Measurements from ENCODE around the gene TMTC2. TPM values are rescaled to one million over a fixed set of nuclear protein-coding genes. Genes with fewer than 3 reads are reported as not detected.

TMTC2 gene
- polyA plus RNA-seq, 1 donor = 12.1 TPM

DNA sequence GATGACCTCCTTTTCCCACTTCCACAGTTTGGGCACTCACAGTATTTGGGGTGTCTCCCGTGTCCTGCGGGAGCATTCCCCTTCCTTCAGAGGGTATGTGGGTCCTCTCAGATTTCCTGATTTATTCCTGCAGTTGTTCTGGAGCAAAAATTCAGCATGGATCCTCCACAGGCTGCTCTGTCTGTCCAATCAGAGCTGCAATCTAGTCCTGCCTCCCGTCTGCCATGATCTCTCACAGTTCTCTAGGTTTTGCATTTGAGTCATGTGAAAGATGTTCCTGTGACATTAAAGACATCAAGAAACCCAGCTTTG is 435.9 kb downstream of the TMTC2 start:
- no peak overlapping the region for H3K27ac ChIP-seq (ENCODE audit: low read length)
- no peak overlapping the region for H3K4me3 ChIP-seq (ENCODE audit: low read length)
- H3K4me1 ChIP-seq (ENCODE audit: control insufficient read depth, insufficient read depth, low read length) = no peaks in the 10 kb centered on the region
- no peaks in the 10 kb centered on the region for H3K27me3 ChIP-seq (ENCODE audit: control insufficient read depth, insufficient read depth, low read length)
- H3K9me3 ChIP-seq (ENCODE audit: control insufficient read depth, low read depth, low read length) = no peaks in the 10 kb centered on the region
- WGBS (ENCODE audit: insufficient coverage, low lambda C conversion rate) = no CpG with 5 or more reads among the region's 3 CpGs
- no peak for DNase-seq
- no peaks in the 10 kb centered on the region for H3K36me3 ChIP-seq (ENCODE audit: control insufficient read depth, insufficient read depth, low read length)

DNA sequence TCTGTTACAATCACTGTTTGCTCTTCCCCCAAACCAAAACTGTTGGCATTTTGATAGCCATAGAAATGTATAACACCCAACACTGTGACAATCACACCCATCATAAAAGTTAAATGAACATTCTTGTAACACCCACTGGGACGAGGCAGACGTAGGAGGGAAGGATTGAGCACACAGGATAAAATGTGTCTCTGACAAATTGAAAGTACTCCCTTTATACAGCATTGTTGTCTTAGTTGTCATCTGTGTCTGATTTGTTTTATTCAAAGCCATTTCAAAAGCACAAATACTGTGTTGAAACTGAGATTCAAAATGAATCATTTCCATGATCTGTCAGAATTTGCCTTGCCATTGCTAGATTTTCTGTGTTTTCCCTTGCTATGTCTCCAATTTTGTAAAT is 436.3 kb downstream of the TMTC2 start:
- H3K27ac ChIP-seq (ENCODE audit: low read length) = no peak overlapping the region
- no peaks in the 10 kb centered on the region for H3K27me3 ChIP-seq (ENCODE audit: control insufficient read depth, insufficient read depth, low read length)
- no peaks in the 10 kb centered on the region for H3K36me3 ChIP-seq (ENCODE audit: control insufficient read depth, insufficient read depth, low read length)
- DNase-seq = no peak
- no peaks in the 10 kb centered on the region for H3K9me3 ChIP-seq (ENCODE audit: control insufficient read depth, low read depth, low read length)
- no CpG with 5 or more reads among the region's 2 CpGs for WGBS (ENCODE audit: insufficient coverage, low lambda C conversion rate)
- H3K4me1 ChIP-seq (ENCODE audit: control insufficient read depth, insufficient read depth, low read length) = no peaks in the 10 kb centered on the region
- H3K4me3 ChIP-seq (ENCODE audit: low read length) = no peak overlapping the region

DNA sequence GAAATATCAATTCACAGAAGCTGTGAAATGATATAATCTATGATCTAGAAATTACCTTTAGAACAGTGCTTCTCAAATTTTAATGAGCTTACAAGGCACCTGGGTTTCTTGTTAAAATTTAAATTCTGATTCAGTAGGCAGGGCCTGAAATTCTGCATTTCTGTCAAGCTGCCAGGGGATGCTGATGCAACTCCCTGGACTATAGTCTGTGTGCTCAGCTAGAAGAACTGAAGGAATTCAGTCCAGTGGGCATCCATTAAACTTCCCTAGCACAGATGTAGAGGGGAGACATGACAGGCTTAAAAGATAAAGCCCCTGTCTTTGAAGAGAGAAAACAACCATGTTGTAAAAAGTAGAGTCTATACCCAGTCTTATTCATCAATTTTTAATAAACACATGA is 441.8 kb downstream of the TMTC2 start:
- Histone ChIP-seq H3K9me3 (ENCODE audit: control insufficient read depth, low read depth, low read length) (no peaks in the 10 kb centered on the region), H3K36me3 (ENCODE audit: control insufficient read depth, insufficient read depth, low read length) (peaks cover 3% of the 10 kb centered on the region), H3K27me3 (ENCODE audit: control insufficient read depth, insufficient read depth, low read length) (no peaks in the 10 kb centered on the region), H3K4me3 (ENCODE audit: low read length) (no peak overlapping the region), H3K4me1 (ENCODE audit: control insufficient read depth, insufficient read depth, low read length) (no peaks in the 10 kb centered on the region), H3K27ac (ENCODE audit: low read length) (no peak overlapping the region)
- DNase-seq = no peak

DNA sequence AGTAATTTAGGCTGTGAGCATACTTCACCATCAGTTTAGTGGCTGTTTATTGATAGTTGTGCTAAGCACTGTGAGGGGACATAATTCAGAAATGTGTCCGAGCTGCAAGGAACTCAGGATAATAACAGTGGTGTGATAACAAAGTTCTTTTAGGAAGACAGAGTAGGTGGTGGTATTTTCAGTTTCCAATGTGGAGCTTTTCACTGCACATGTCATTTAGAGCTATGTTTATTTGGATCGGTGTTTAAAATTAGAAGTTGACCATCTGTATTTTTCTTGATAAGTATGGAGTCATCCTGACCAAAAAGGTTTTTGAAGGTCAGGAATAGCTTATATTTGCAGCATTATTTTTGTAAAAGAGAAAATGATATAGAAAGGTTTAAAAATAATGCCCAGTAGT is 443.5 kb downstream of the TMTC2 start:
- Histone ChIP-seq H3K4me1 (ENCODE audit: control insufficient read depth, insufficient read depth, low read length) (no peaks in the 10 kb centered on the region), H3K27ac (ENCODE audit: low read length) (no peak overlapping the region), H3K4me3 (ENCODE audit: low read length) (no peak overlapping the region), H3K27me3 (ENCODE audit: control insufficient read depth, insufficient read depth, low read length) (no peaks in the 10 kb centered on the region), H3K36me3 (ENCODE audit: control insufficient read depth, insufficient read depth, low read length) (peaks cover 3% of the 10 kb centered on the region), H3K9me3 (ENCODE audit: control insufficient read depth, low read depth, low read length) (no peaks in the 10 kb centered on the region)
- DNase-seq = no peak
- 60% methylated on average over 1 of the region's 2 CpGs for WGBS (ENCODE audit: insufficient coverage, low lambda C conversion rate)

DNA sequence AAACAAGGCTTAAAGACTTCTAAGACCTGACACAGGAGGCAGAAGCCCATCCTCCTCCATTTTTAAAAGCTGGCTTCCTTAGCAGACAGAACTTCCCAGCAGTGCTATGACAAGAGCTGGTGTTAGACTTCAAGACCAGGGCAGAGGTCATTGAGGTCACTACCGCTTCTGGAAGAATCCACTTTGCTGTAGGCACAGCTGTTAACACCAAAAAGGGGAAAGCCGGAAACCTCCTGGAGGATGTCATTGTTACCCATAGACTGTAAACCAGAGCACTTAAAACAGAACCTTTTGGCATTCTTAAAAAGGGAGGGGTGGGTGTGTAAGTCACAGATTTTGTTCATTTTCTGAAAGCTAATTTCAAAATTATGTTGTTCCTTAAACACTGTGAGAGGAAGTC is 445.7 kb downstream of the TMTC2 start:
- WGBS (ENCODE audit: insufficient coverage, low lambda C conversion rate) = no CpG with 5 or more reads among the region's 2 CpGs
- H3K36me3 ChIP-seq (ENCODE audit: control insufficient read depth, insufficient read depth, low read length) = peaks cover 3% of the 10 kb centered on the region
- DNase-seq = no peak

DNA sequence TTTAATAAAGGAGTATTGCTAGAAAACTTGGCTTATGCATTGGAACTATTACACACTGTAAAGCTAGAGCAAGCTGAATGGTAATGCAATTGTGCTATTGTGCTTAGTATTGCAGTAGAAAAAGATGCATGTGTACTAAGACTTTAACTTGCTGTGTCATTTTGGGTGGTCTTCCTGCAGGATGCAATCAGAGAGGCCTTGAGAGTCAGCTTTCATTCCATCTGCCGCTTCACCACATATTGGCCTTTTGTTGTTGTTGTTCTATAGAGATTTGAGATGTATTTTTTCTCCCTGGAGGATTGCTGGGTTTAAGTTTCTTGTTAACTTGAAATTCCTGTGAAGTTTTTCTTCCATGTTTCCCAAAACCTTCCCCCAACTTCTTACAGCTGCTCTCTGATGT is 449.7 kb downstream of the TMTC2 start:
- no peak overlapping the region for H3K4me3 ChIP-seq (ENCODE audit: low read length)
- no peaks in the 10 kb centered on the region for H3K4me1 ChIP-seq (ENCODE audit: control insufficient read depth, insufficient read depth, low read length)
- H3K36me3 ChIP-seq (ENCODE audit: control insufficient read depth, insufficient read depth, low read length) = peaks cover 3% of the 10 kb centered on the region
- no peak overlapping the region for H3K27ac ChIP-seq (ENCODE audit: low read length)
- no peak for DNase-seq
- no CpG with 5 or more reads among the region's 1 CpG for WGBS (ENCODE audit: insufficient coverage, low lambda C conversion rate)
- H3K27me3 ChIP-seq (ENCODE audit: control insufficient read depth, insufficient read depth, low read length) = no peaks in the 10 kb centered on the region
- peaks cover 7% of the 10 kb centered on the region for H3K9me3 ChIP-seq (ENCODE audit: control insufficient read depth, low read depth, low read length)

More for the DNA sequence above, 445.7 kb downstream of the TMTC2 start:
- Histone ChIP-seq H3K27ac (ENCODE audit: low read length) (no peak overlapping the region), H3K4me1 (ENCODE audit: control insufficient read depth, insufficient read depth, low read length) (no peaks in the 10 kb centered on the region), H3K4me3 (ENCODE audit: low read length) (no peak overlapping the region), H3K9me3 (ENCODE audit: control insufficient read depth, low read depth, low read length) (no peaks in the 10 kb centered on the region), H3K27me3 (ENCODE audit: control insufficient read depth, insufficient read depth, low read length) (no peaks in the 10 kb centered on the region)

DNA sequence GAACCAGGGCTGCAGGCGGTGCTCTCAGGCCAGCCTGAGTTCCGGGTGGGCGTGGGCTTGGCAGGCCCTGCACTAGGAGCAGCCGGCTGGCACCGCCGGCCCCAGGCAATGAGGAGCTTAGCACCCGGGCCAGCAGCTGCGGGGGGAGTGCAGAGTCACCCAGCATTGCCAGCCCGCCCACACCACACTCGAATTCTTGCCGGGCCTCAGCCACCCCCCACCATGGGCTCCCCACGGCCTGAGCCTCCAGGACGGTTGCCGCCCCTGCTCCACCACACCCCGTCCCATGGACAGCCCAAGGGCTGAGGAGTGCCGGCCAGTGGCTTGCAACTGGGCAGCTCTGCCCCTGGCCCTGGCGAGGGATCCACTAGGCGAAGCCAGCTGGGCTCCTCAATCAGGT is 453.4 kb downstream of the TMTC2 start:
- WGBS (ENCODE audit: insufficient coverage, low lambda C conversion rate) = no CpG with 5 or more reads among the region's 18 CpGs
- DNase-seq = no peak
- Histone ChIP-seq H3K36me3 (ENCODE audit: control insufficient read depth, insufficient read depth, low read length) (no peaks in the 10 kb centered on the region), H3K9me3 (ENCODE audit: control insufficient read depth, low read depth, low read length) (peaks cover 7% of the 10 kb centered on the region), H3K4me1 (ENCODE audit: control insufficient read depth, insufficient read depth, low read length) (no peaks in the 10 kb centered on the region), H3K27ac (ENCODE audit: low read length) (no peak overlapping the region), H3K4me3 (ENCODE audit: low read length) (no peak overlapping the region), H3K27me3 (ENCODE audit: control insufficient read depth, insufficient read depth, low read length) (no peaks in the 10 kb centered on the region)

DNA sequence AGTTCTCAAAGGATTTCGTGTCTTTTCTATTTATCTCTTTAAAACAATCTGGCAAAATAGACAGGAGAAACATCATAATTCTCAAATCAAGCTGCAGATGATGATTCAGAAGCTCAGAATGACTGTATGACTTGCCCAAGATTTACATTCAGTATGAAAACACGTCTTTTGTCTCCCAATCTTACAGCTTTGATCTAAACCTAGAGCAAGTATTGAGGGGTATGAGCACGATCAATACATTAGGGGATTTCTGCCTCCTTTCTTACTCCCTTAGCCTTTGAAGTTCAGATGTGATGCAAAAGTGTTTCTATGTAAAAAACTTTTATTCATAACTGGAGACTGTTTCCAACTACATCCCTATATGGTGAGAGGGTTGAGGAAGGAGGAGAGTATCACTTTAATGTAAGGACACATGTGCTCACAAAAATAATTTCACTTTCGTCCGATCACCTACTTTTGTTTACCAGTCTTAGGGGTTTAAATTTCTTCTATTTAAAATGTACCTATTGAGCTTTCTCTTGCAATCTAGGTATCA is 454.8 kb downstream of the TMTC2 start:
- Histone ChIP-seq H3K9me3 (ENCODE audit: control insufficient read depth, low read depth, low read length) (peaks cover 7% of the 10 kb centered on the region), H3K27ac (ENCODE audit: low read length) (no peak overlapping the region), H3K4me3 (ENCODE audit: low read length) (no peak overlapping the region), H3K4me1 (ENCODE audit: control insufficient read depth, insufficient read depth, low read length) (no peaks in the 10 kb centered on the region), H3K36me3 (ENCODE audit: control insufficient read depth, insufficient read depth, low read length) (no peaks in the 10 kb centered on the region), H3K27me3 (ENCODE audit: control insufficient read depth, insufficient read depth, low read length) (no peaks in the 10 kb centered on the region)
- 89% methylated on average over 3 of the region's 5 CpGs for WGBS (ENCODE audit: insufficient coverage, low lambda C conversion rate)
- no peak for DNase-seq

DNA sequence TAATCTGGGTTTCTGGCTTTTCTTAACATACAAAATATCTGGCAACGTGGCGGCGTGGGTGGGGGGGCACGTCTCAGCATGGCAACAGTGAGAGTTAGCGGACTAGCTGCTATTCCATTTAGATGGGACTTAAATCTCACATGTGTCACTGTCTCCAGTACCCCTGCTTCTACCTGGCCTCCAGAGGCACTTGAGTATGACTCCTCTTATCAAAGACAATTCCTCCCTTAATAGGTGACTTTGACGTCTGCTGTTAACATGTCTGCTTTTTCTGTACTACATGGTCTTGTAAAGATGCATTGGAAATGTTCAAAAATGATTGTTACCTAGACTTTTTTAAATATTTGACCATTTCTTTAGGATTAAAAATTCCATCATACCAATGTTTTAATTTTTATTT is 456.2 kb downstream of the TMTC2 start:
- no peak for DNase-seq
- Histone ChIP-seq H3K9me3 (ENCODE audit: control insufficient read depth, low read depth, low read length) (peaks cover 7% of the 10 kb centered on the region), H3K4me1 (ENCODE audit: control insufficient read depth, insufficient read depth, low read length) (no peaks in the 10 kb centered on the region), H3K27me3 (ENCODE audit: control insufficient read depth, insufficient read depth, low read length) (no peaks in the 10 kb centered on the region), H3K4me3 (ENCODE audit: low read length) (no peak overlapping the region), H3K27ac (ENCODE audit: low read length) (no peak overlapping the region), H3K36me3 (ENCODE audit: control insufficient read depth, insufficient read depth, low read length) (no peaks in the 10 kb centered on the region)
- WGBS (ENCODE audit: insufficient coverage, low lambda C conversion rate) = 67% methylated on average over 1 of the region's 6 CpGs

DNA sequence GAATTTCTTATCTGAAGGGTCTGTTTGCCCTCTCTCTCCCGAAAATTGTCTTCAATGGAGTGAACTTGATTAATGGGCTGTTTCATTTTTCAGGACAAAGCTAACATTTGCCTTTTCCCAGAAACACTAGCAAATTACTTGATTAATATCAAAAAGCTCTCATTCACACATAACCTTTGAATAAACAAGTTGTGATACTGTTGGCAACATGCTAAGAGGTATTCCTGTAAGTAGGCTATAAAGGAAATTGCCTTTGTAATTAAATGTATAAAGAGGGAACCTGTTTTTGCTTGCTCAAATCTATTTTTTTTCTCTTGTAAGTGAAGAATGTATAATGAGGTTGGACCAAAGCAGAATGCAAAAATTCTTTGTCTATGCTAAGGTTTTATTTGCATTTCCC is 457.2 kb downstream of the TMTC2 start:
- no peaks in the 10 kb centered on the region for H3K4me1 ChIP-seq (ENCODE audit: control insufficient read depth, insufficient read depth, low read length)
- H3K4me3 ChIP-seq (ENCODE audit: low read length) = no peak overlapping the region
- WGBS (ENCODE audit: insufficient coverage, low lambda C conversion rate) = no CpG with 5 or more reads among the region's 1 CpG
- H3K36me3 ChIP-seq (ENCODE audit: control insufficient read depth, insufficient read depth, low read length) = no peaks in the 10 kb centered on the region
- no peak for DNase-seq
- no peaks in the 10 kb centered on the region for H3K27me3 ChIP-seq (ENCODE audit: control insufficient read depth, insufficient read depth, low read length)
- H3K27ac ChIP-seq (ENCODE audit: low read length) = no peak overlapping the region
- H3K9me3 ChIP-seq (ENCODE audit: control insufficient read depth, low read depth, low read length) = peaks cover 7% of the 10 kb centered on the region

DNA sequence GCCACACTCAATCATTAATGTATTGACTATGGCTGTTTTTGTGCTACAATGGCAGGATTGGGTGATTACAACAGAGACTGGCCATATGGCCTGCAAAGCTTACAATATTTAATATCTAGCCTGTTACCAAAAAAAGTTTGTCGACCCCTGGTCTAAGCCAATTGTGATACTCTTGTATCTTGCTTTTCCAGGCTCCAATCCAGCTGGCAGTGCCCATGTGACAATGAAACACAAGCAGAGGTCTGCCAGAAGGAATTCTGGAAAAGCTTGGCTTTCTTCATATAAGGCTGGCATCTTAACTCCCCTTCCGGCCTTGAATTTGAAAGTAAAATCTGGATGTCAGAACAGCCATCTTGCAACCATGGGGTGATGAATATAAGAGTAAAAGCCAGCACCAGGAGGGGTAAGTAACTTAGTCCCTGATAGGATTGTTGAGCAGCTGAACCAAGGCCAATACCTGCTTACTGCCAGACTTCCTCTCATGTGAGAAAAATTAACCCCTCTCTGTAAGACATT is 458.7 kb downstream of the TMTC2 start:
- no CpG with 5 or more reads among the region's 2 CpGs for WGBS (ENCODE audit: insufficient coverage, low lambda C conversion rate)
- Histone ChIP-seq H3K27ac (ENCODE audit: low read length) (no peak overlapping the region), H3K9me3 (ENCODE audit: control insufficient read depth, low read depth, low read length) (peaks cover under 1% of the 10 kb centered on the region), H3K4me3 (ENCODE audit: low read length) (no peak overlapping the region), H3K27me3 (ENCODE audit: control insufficient read depth, insufficient read depth, low read length) (no peaks in the 10 kb centered on the region), H3K36me3 (ENCODE audit: control insufficient read depth, insufficient read depth, low read length) (no peaks in the 10 kb centered on the region), H3K4me1 (ENCODE audit: control insufficient read depth, insufficient read depth, low read length) (no peaks in the 10 kb centered on the region)
- no peak for DNase-seq

Measured in large intestine (tissue), 3 donors.